Psoas muscle (tissue), 8 donors: ENCODE data around the gene DPP9. TPM values are rescaled to one million over a fixed set of nuclear protein-coding genes. Genes with fewer than 3 reads are reported as not detected.

Source experiments
- ATAC-seq, 4 donors: fragments of 200-7000 bp; cut with Tn5 transposase; one replicate each; pipeline ENCODE4 v1.9.1; 2020; ENCODE audit warnings: moderate library complexity in 3 of 4, mild to moderate bottlenecking in 2 of 4
- DNase-seq, 2 donors: peaks; one replicate each; pipeline ENCODE4 v3.0.0-alpha.2; 2020
- H3K27ac ChIP-seq: fragments of 200-600 bp; one replicate; pipeline ENCODE4 v1.8.0; 2022
- H3K27me3 ChIP-seq, 3 donors: fragments of 200-600 bp in 1 of 3; one replicate each; pipeline versions ENCODE4 v1.6.1 to v1.8.0; 2013 to 2022; ENCODE audit warnings: low read length in 2 of 3, mild to moderate bottlenecking in 2 of 3, moderate library complexity in 1 of 3; ENCODE audit not compliant: insufficient read depth in 3 of 3
- H3K36me3 ChIP-seq, 2 donors: fragments of 200-600 bp in 1 of 2; one replicate each; pipeline versions ENCODE4 v1.6.1 to v1.8.0; 2013 to 2022; ENCODE audit warnings: low read depth in 1 of 2, mild to moderate bottlenecking in 1 of 2, moderate library complexity in 1 of 2; ENCODE audit not compliant: insufficient read depth in 1 of 2
- H3K4me1 ChIP-seq: fragments of 200-600 bp; one replicate; pipeline ENCODE4 v1.8.0; 2022
- H3K4me3 ChIP-seq: fragments of 200-600 bp; one replicate; pipeline ENCODE4 v1.8.0; 2022; ENCODE audit warnings: mild to moderate bottlenecking
- H3K9me3 ChIP-seq: fragments of 200-600 bp; one replicate; pipeline ENCODE4 v1.8.0; 2022
- CTCF ChIP-seq: fragments of 200-600 bp; IDR thresholded peaks from one replicate; pipeline ENCODE4 v1.8.0; 2022; ENCODE audit warnings: antibody characterized with exemption
- WGBS, 3 donors: extraction: QIAGEN DNeasy Blood & Tissue Kit; methylation state at CpG; one replicate each; pipeline versions ENCODE4 v1.1.6 to v1.1.7; 2013; 5-methylcytosine and 5-hydroxymethylcytosine counted together
- intact Hi-C, 2 donors: fragments of 100-400 bp; cut with DNase I; formaldehyde crosslinking; loops; one replicate each; pipeline versions ENCODE4 v1.11.0 to v1.14.2; 2022
- polyA plus RNA-seq, 3 donors: library from polyadenylated mRNA; stranded (reverse); fragments of 200-250 nt; gene quantifications; one replicate each; pipeline ENCODE4 v1.2.3, GENCODE V29; 2013
- total RNA-seq, 4 donors: library from RNA; stranded (reverse); fragmentation: NEBNext Ultra II Directional in 2 of 4; extraction: Animal tissue kit (Norgen Biotek cat#: 25700) in 2 of 4; gene quantifications; one replicate each; pipeline versions ENCODE4 v1.2.1 to v1.2.4, GENCODE V29; 2021 to 2023
- donor health status: healthy with polysubstance abuse.
- donor health status: DM: no; HTN: no; CAD: no; lungs with moderate emphysema.
- donor health status: Bipolar disorder and iron deficiency.
- donor health status: healthy.
- donor health status: DM: yes; HTN: yes; CAD: no.
- donor health status: DM: no; HTN: no; CAD: no.
- donor health status: DM: no; HTN: no; CAD: no.
- donor health status: DM: yes; HTN: yes; CAD: no.

Gene DPP9
- total and polyA plus RNA-seq, 7 donors = 55.9 to 138 (median 90.3) TPM

GRCh38 chr19:4639531-4640246, 84.0 kb downstream of the DPP9 start:
- peak; percentile 33 to 69 for DNase-seq
- no peak for TF ChIP-seq CTCF
- Histone ChIP-seq H3K4me3 (peak overlapping the region; percentile 85), H3K27me3 (no peaks in the 10 kb centered on the region), H3K9me3 (no peaks in the 10 kb centered on the region), H3K36me3 (no peaks in the 10 kb centered on the region), H3K4me1 (peaks cover 10% of the 10 kb centered on the region), H3K27ac (no peak overlapping the region)
- intact Hi-C loops = loop anchor here (5.0 kb wide), 3 partner anchors 82 to 232 kb away; partner anchors contain the start of genes PLIN5 (in 1 of the 2) and SEMA6B (in 1 of the 2)
- WGBS, 3 donors = 9 to 17% (median 13%) methylated on average over 22 to 39 of the region's 39 CpGs
- ATAC-seq = no peak

GRCh38 chr19:4638828-4639530, 84.7 kb downstream of the DPP9 start, which contains the start of gene TNFAIP8L1:
TSS of gene TNFAIP8L1 (plus strand) at chr19:4639516. CDS start at chr19:4651870, 12,354 bp downstream.
- DNase-seq (peak; percentile 97 to 98), ATAC-seq (peak; percentile 94 to 95 (median 94))
- no peaks in the 10 kb centered on the region for H3K36me3 ChIP-seq
- H3K27me3 ChIP-seq = no peaks in the 10 kb centered on the region
- peaks cover 10% of the 10 kb centered on the region for H3K4me1 ChIP-seq
- peak within 1 kb of the TSS; percentile 85 for H3K4me3 ChIP-seq
- intact Hi-C loops = loop anchor here (5.0 kb wide), 3 partner anchors 82 to 232 kb away; partner anchors contain the start of genes PLIN5 (in 1 of the 2) and SEMA6B (in 1 of the 2)
- WGBS, 3 donors = 3% methylated on average over 38 to 49 of the region's 49 CpGs
- H3K27ac ChIP-seq = peak within 1 kb of the TSS; percentile 78
- H3K9me3 ChIP-seq = no peaks in the 10 kb centered on the region
- no peak for TF ChIP-seq CTCF

- DNase-seq (peak; percentile 45 to 82), ATAC-seq (peak in 1 of 4 donors; percentile 7)
- 37 to 41% (median 38%) methylated on average over 11 of the region's 11 CpGs for WGBS, 3 donors
- Histone ChIP-seq H3K4me3 (peak overlapping the region; percentile 85), H3K9me3 (no peaks in the 10 kb centered on the region), H3K36me3 (no peaks in the 10 kb centered on the region), H3K4me1 (peaks cover 10% of the 10 kb centered on the region), H3K27me3 (no peaks in the 10 kb centered on the region), H3K27ac (peak overlapping the region; percentile 78)
- TF ChIP-seq CTCF = no peak
- intact Hi-C loops = loop anchor here (5.0 kb wide), 3 partner anchors 81 to 231 kb away; partner anchors contain the start of genes PLIN5 (in 1 of the 2) and SEMA6B (in 1 of the 2)
Measured at GRCh38 chr19:4638317-4638716, 85.3 kb downstream of the DPP9 start.

- H3K36me3 ChIP-seq = no peaks in the 10 kb centered on the region
- WGBS, 3 donors = 65 to 68% (median 66%) methylated on average over 8 of the region's 8 CpGs
- ATAC-seq (no peak), DNase-seq (no peak)
- no peaks in the 10 kb centered on the region for H3K9me3 ChIP-seq
- H3K4me3 ChIP-seq = peak overlapping the region; percentile 69
- no peak overlapping the region for H3K27ac ChIP-seq
- peaks cover 8% of the 10 kb centered on the region for H3K4me1 ChIP-seq
- H3K27me3 ChIP-seq = no peaks in the 10 kb centered on the region
- intact Hi-C loops = loop anchor here (2.0 to 5.0 kb wide), 4 partner anchors 60 to 229 kb away; partner anchors contain the start of genes PLIN5 (in 1 of the 2) and SEMA6B (in 1 of the 2)
- TF ChIP-seq CTCF = no peak
Measured at GRCh38 chr19:4636761-4637160, 86.9 kb downstream of the DPP9 start.
